Neural progenitor cell (in vitro differentiated cells): Measurements from ENCODE around the gene TMEM184A. TPM values are rescaled to one million over a fixed set of nuclear protein-coding genes. Genes with fewer than 3 reads are reported as not detected.

Source experiments
- DNase-seq: peaks from one replicate; pipeline ENCODE4 v3.0.0-alpha.2; 2016; ENCODE audit warnings: low spot score
- H2AFZ ChIP-seq: fragments of 200-600 bp; sonication (generic); replicated peaks from 2 replicates; pipeline ENCODE4 v1.6.1; 2016; ENCODE audit warnings: antibody characterized with exemption
- H3F3A ChIP-seq: fragments of 200-600 bp; sonication (generic); 2 replicates; pipeline ENCODE4 v1.6.1; 2016; ENCODE audit warnings: antibody characterized with exemption, low read depth
- H3K27ac ChIP-seq: fragments of 200-600 bp; sonication (generic); 2 replicates; pipeline ENCODE4 v1.5.1; 2016; ENCODE audit warnings: mild to moderate bottlenecking
- H3K27me3 ChIP-seq: fragments of 200-600 bp; sonication (generic); 2 replicates; pipeline ENCODE4 v1.6.1; 2016; ENCODE audit warnings: mild to moderate bottlenecking, moderate library complexity
- H3K36me3 ChIP-seq: fragments of 200-600 bp; sonication (generic); 2 replicates; pipeline ENCODE4 v1.5.1; 2016
- H3K4me1 ChIP-seq: fragments of 200-600 bp; sonication (generic); 2 replicates; pipeline ENCODE4 v1.6.1; 2016; ENCODE audit warnings: mixed run types
- H3K4me2 ChIP-seq: fragments of 200-600 bp; sonication (generic); 2 replicates; pipeline ENCODE4 v1.6.1; 2016
- H3K4me3 ChIP-seq: fragments of 200-600 bp; sonication (generic); 2 replicates; pipeline ENCODE4 v1.5.1; 2016
- H3K79me2 ChIP-seq: fragments of 200-600 bp; sonication (generic); 2 replicates; pipeline ENCODE4 v1.6.1; 2016; ENCODE audit warnings: low read depth
- H3K9ac ChIP-seq: fragments of 200-600 bp; sonication (generic); 2 replicates; pipeline ENCODE4 v1.6.1; 2016
- H3K9me3 ChIP-seq: fragments of 200-600 bp; sonication (generic); 2 replicates; pipeline ENCODE4 v1.5.1; 2016; ENCODE audit warnings: low read depth
- H4K20me1 ChIP-seq: fragments of 200-600 bp; sonication (generic); 2 replicates; pipeline ENCODE4 v1.6.1; 2016; ENCODE audit warnings: low read depth
- H3K27ac Mint-ChIP-seq: 3 replicates; pipeline ENCODE4 v1.8.0; 2021; ENCODE audit warnings: mixed read lengths
- H3K27me3 Mint-ChIP-seq: 2 replicates; pipeline ENCODE4 v1.8.0; 2022; ENCODE audit warnings: low read depth, mild to moderate bottlenecking, inconsistent platforms, moderate library complexity, mixed read lengths; ENCODE audit not compliant: insufficient read depth
- H3K36me3 Mint-ChIP-seq: 3 replicates; pipeline ENCODE4 v1.8.0; 2021; ENCODE audit warnings: mixed read lengths
- H3K4me1 Mint-ChIP-seq: 3 replicates; pipeline ENCODE4 v1.8.0; 2021; ENCODE audit warnings: mixed read lengths
- H3K4me3 Mint-ChIP-seq: 3 replicates; pipeline ENCODE4 v1.8.0; 2021; ENCODE audit warnings: mild to moderate bottlenecking, moderate library complexity, mixed read lengths
- H3K9me3 Mint-ChIP-seq: 3 replicates; pipeline ENCODE4 v1.8.0; 2020; ENCODE audit warnings: mixed read lengths
- EZH2 ChIP-seq: fragments of 200-600 bp; sonication (generic); IDR thresholded peaks from 2 replicates; pipeline ENCODE4 v1.6.1; 2017; ENCODE audit warnings: antibody characterized with exemption, mild to moderate bottlenecking, moderate library complexity
- EZH2phosphoT487 ChIP-seq: fragments of 200-600 bp; sonication (generic); IDR thresholded peaks from 2 replicates; pipeline ENCODE4 v1.6.1; 2017; ENCODE audit warnings: antibody characterized with exemption
- total RNA-seq: library from RNA; depleted of rRNA; stranded (reverse); fragments of >200 nt; gene quantifications from 2 replicates; pipeline ENCODE4 v1.2.3, GENCODE V29; 2015; ENCODE audit warnings: low replicate concordance
- TF ChIP-seq, protein P1 (sequence below): fragments of 200-600 bp; sonication (generic); IDR thresholded peaks from 2 replicates; pipeline ENCODE4 v1.5.1; 2017; ENCODE audit warnings: antibody characterized with exemption, mild to moderate bottlenecking

Gene TMEM184A
- total RNA-seq, 1 donor from 2014 or later, result 0.17 TPM

DNA sequence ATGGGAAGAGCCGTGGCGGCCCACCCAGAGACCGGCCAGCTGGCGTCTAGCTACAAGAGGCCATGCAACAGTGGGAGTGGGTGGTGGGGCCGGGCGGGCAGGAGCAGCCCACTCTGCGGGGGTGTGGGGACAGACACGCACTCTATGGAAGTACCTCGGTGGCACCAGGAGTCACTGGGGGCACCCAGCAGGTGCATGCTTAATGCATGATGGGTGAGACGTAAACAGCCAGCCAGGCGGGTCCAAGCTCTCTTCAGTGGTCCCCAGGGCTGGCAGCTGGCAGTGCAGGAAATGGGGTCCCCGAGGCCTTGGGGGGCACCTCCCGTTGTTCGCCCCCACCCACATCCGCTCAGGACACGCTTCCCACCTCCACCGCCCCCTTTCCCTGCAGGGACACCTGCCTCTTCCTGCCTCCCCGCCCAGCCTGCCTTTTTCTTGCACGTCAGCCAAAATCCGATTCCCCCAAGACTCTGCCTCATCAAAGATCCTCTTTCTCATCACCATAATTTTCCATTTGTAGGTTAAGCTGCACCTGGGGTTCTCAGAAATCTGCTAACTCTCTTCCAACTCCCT is 36.4 kb upstream of the TMEM184A start:
- Histone ChIP-seq H3K9me3 (no peaks in the 10 kb centered on the region), H3K27ac (no peak overlapping the region), H3K4me1 (no peaks in the 10 kb centered on the region), H3K4me3 (no peak overlapping the region), H3K36me3 (no peaks in the 10 kb centered on the region), H4K20me1 (no peaks in the 10 kb centered on the region), H3K79me2 (no peaks in the 10 kb centered on the region), H3K9ac (no peak overlapping the region), H3K27me3 (no peaks in the 10 kb centered on the region), H2AFZ (no peak overlapping the region), H3K4me2 (no peak overlapping the region), H3F3A (no peaks in the 10 kb centered on the region)
- Mint-ChIP-seq H3K9me3 (peaks cover 2% of the 10 kb centered on the region), H3K4me3 (no peak overlapping the region), H3K27ac (no peak overlapping the region), H3K36me3 (no peaks in the 10 kb centered on the region), H3K27me3 (peaks cover 17% of the 10 kb centered on the region), H3K4me1 (peaks cover 5% of the 10 kb centered on the region)
- TF ChIP-seq EZH2phosphoT487 (no peak), EZH2 (no peak)
- TF ChIP-seq, protein P1, sequence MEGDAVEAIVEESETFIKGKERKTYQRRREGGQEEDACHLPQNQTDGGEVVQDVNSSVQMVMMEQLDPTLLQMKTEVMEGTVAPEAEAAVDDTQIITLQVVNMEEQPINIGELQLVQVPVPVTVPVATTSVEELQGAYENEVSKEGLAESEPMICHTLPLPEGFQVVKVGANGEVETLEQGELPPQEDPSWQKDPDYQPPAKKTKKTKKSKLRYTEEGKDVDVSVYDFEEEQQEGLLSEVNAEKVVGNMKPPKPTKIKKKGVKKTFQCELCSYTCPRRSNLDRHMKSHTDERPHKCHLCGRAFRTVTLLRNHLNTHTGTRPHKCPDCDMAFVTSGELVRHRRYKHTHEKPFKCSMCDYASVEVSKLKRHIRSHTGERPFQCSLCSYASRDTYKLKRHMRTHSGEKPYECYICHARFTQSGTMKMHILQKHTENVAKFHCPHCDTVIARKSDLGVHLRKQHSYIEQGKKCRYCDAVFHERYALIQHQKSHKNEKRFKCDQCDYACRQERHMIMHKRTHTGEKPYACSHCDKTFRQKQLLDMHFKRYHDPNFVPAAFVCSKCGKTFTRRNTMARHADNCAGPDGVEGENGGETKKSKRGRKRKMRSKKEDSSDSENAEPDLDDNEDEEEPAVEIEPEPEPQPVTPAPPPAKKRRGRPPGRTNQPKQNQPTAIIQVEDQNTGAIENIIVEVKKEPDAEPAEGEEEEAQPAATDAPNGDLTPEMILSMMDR, result no peak
- no peak for DNase-seq

DNA sequence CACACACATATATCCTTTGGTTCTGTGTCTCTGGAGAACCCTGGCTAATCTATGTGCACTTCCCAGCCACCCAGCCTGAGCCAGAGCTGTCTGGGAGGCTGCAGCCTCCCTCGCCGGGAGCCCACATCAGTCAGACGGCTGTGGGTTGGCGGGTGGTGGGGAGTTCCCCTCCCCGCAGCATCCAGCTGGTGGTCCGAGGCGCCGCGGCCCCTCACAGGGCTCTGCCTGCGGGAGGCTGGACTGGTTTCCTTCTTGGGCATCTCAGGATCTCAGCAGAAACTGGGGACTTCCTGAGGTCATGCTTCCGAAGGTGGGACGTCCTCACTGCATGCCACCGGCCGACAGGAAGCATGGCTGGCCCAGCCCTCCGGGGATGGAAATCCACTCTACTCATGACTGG is 35.9 kb upstream of the TMEM184A start:
- Histone ChIP-seq H3K36me3 (no peaks in the 10 kb centered on the region), H3K4me1 (no peaks in the 10 kb centered on the region), H3K79me2 (no peaks in the 10 kb centered on the region), H3F3A (no peaks in the 10 kb centered on the region), H3K4me2 (no peak overlapping the region), H4K20me1 (no peaks in the 10 kb centered on the region), H3K9me3 (no peaks in the 10 kb centered on the region), H3K27me3 (no peaks in the 10 kb centered on the region), H3K9ac (no peak overlapping the region), H3K4me3 (no peak overlapping the region), H2AFZ (no peak overlapping the region), H3K27ac (no peak overlapping the region)
- H3K27me3 Mint-ChIP-seq, result peaks cover 17% of the 10 kb centered on the region
- no peak overlapping the region for H3K27ac Mint-ChIP-seq
- no peaks in the 10 kb centered on the region for H3K36me3 Mint-ChIP-seq
- H3K4me1 Mint-ChIP-seq, result peaks cover 5% of the 10 kb centered on the region
- no peak overlapping the region for H3K4me3 Mint-ChIP-seq
- peaks cover 2% of the 10 kb centered on the region for H3K9me3 Mint-ChIP-seq
- no peak for DNase-seq
- TF ChIP-seq EZH2phosphoT487, result no peak

DNA sequence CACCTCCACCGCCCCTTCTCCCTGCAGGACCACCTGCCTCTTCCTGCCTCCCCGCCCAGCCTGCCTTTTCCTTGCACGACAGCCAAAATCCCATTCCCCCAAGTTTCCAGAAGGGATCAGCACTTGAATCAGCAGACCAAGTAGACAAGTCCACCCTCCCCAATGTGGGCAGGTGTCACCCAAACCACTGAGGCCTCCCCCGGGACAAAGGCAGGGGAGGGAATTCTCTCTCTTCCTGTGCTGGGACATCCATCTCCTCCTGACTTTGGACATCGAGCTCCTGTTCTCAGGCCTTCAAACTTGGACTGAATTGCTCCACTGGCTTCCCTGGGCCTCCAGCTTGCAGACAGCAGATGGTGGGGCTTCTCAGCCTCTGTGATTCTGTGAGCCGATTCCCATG is 35.4 kb upstream of the TMEM184A start:
- DNase-seq, result no peak
- no peak overlapping the region for H3K9ac ChIP-seq
- no peaks in the 10 kb centered on the region for H3K4me1 ChIP-seq
- H3K4me3 ChIP-seq, result no peak overlapping the region
- Mint-ChIP-seq H3K27ac (no peak overlapping the region), H3K9me3 (peaks cover 2% of the 10 kb centered on the region), H3K4me1 (peaks cover 6% of the 10 kb centered on the region), H3K27me3 (peaks cover 15% of the 10 kb centered on the region), H3K36me3 (no peaks in the 10 kb centered on the region), H3K4me3 (no peak overlapping the region)
- TF ChIP-seq EZH2phosphoT487 (no peak), EZH2 (no peak)
- TF ChIP-seq, protein P1, result no peak
- H3K27me3 ChIP-seq, result no peaks in the 10 kb centered on the region
- no peaks in the 10 kb centered on the region for H3K79me2 ChIP-seq
- no peak overlapping the region for H3K27ac ChIP-seq
- H3F3A ChIP-seq, result no peaks in the 10 kb centered on the region
- H4K20me1 ChIP-seq, result no peaks in the 10 kb centered on the region
- H3K4me2 ChIP-seq, result no peak overlapping the region
- H3K9me3 ChIP-seq, result no peaks in the 10 kb centered on the region
- H2AFZ ChIP-seq, result no peak overlapping the region
- no peaks in the 10 kb centered on the region for H3K36me3 ChIP-seq

GRCh38 chr7:1590887-1591286 is 34.9 kb upstream of the TMEM184A start:
- DNase-seq, result no peak
- Histone ChIP-seq H2AFZ (no peak overlapping the region), H3K27ac (no peak overlapping the region), H3F3A (no peaks in the 10 kb centered on the region), H3K4me1 (no peaks in the 10 kb centered on the region), H3K9ac (no peak overlapping the region), H3K36me3 (no peaks in the 10 kb centered on the region), H3K4me3 (no peak overlapping the region), H3K4me2 (no peak overlapping the region), H3K27me3 (no peaks in the 10 kb centered on the region), H3K9me3 (no peaks in the 10 kb centered on the region), H3K79me2 (no peaks in the 10 kb centered on the region), H4K20me1 (no peaks in the 10 kb centered on the region)
- Mint-ChIP-seq H3K27me3 (peaks cover 15% of the 10 kb centered on the region), H3K4me1 (peaks cover 7% of the 10 kb centered on the region), H3K4me3 (no peak overlapping the region), H3K27ac (no peak overlapping the region), H3K36me3 (no peaks in the 10 kb centered on the region), H3K9me3 (peaks cover 2% of the 10 kb centered on the region)
- TF ChIP-seq EZH2, result no peak
